H9 (cell line): ENCODE data around the gene PDHX. TPM values are rescaled to one million over a fixed set of nuclear protein-coding genes. Genes with fewer than 3 reads are reported as not detected.

ENCODE experiments used
- DNase-seq: peaks from one replicate; pipeline ENCODE4 v3.0.0-alpha.2; 2017
- H2AFZ ChIP-seq: one replicate; pipeline ENCODE4 v1.6.1; 2013; ENCODE audit warnings: mild to moderate bottlenecking, low read length, control low read depth, moderate library complexity
- H2AK5ac ChIP-seq: 2 replicates; pipeline ENCODE4 v1.6.1; 2013; ENCODE audit warnings: low read length, control low read depth, mixed read lengths; ENCODE audit not compliant: insufficient read length
- H2BK120ac ChIP-seq: one replicate; pipeline ENCODE4 v1.6.1; 2013; ENCODE audit warnings: low read depth, mild to moderate bottlenecking, low read length, control low read depth, inconsistent platforms; ENCODE audit not compliant: poor library complexity, severe bottlenecking
- H2BK12ac ChIP-seq: 2 replicates; pipeline ENCODE4 v1.6.1; 2013; ENCODE audit warnings: low read length, control low read depth, mixed read lengths, low read depth; ENCODE audit not compliant: insufficient read length
- H2BK15ac ChIP-seq: 2 replicates; pipeline ENCODE4 v1.6.1; 2013; ENCODE audit warnings: low read depth, low read length, control low read depth
- H2BK20ac ChIP-seq: one replicate; pipeline ENCODE4 v1.6.1; 2013; ENCODE audit warnings: low read depth, mild to moderate bottlenecking, low read length, control low read depth, inconsistent platforms; ENCODE audit not compliant: poor library complexity, severe bottlenecking
- H2BK5ac ChIP-seq: 2 replicates; pipeline ENCODE4 v1.6.1; 2013; ENCODE audit warnings: low read length, control low read depth, mixed read lengths; ENCODE audit not compliant: insufficient read length
- H3K14ac ChIP-seq: 2 replicates; pipeline ENCODE4 v1.6.1; 2013; ENCODE audit warnings: low read length, control low read depth; ENCODE audit not compliant: insufficient read depth
- H3K18ac ChIP-seq: 2 replicates; pipeline ENCODE4 v1.6.1; 2013; ENCODE audit warnings: low read depth, mild to moderate bottlenecking, mixed read lengths, low read length, control low read depth; ENCODE audit not compliant: insufficient read length
- H3K23ac ChIP-seq: 2 replicates; pipeline ENCODE4 v1.6.1; 2013; ENCODE audit warnings: low read length, control low read depth, mixed read lengths, low read depth; ENCODE audit not compliant: insufficient read length
- H3K23me2 ChIP-seq: 2 replicates; pipeline ENCODE4 v1.6.1; 2013; ENCODE audit warnings: low read depth, mild to moderate bottlenecking, mixed read lengths, low read length, control low read depth; ENCODE audit not compliant: insufficient read length, poor library complexity, severe bottlenecking
- H3K27ac ChIP-seq: 2 replicates; pipeline ENCODE4 v1.5.1; 2013; ENCODE audit warnings: low read length, control low read depth, mixed read lengths, low read depth; ENCODE audit not compliant: insufficient read length
- H3K27me3 ChIP-seq: 2 replicates; pipeline ENCODE4 v1.6.1; 2013; ENCODE audit warnings: low read length, control low read depth, inconsistent platforms; ENCODE audit not compliant: insufficient read depth
- H3K4ac ChIP-seq: 2 replicates; pipeline ENCODE4 v1.6.1; 2013; ENCODE audit warnings: low read depth, mild to moderate bottlenecking, control low read depth, inconsistent platforms, low read length, moderate library complexity
- H3K4me1 ChIP-seq: 2 replicates; pipeline ENCODE4 v1.6.1; 2013; ENCODE audit warnings: low read length, control low read depth, inconsistent platforms; ENCODE audit not compliant: insufficient read depth
- H3K4me2 ChIP-seq: 2 replicates; pipeline ENCODE4 v1.6.1; 2013; ENCODE audit warnings: low read length, control low read depth, mixed read lengths; ENCODE audit not compliant: insufficient read length, insufficient read depth
- H3K56ac ChIP-seq: 2 replicates; pipeline ENCODE4 v1.6.1; 2013; ENCODE audit warnings: low read depth, mild to moderate bottlenecking, mixed read lengths, low read length, control low read depth; ENCODE audit not compliant: insufficient read length
- H3K79me1 ChIP-seq: 2 replicates; pipeline ENCODE4 v1.6.1; 2013; ENCODE audit warnings: low read depth, mild to moderate bottlenecking, moderate library complexity, low read length, control low read depth, inconsistent platforms; ENCODE audit not compliant: insufficient read depth, poor library complexity, severe bottlenecking
- H3K79me2 ChIP-seq: 2 replicates; pipeline ENCODE4 v1.6.1; 2013; ENCODE audit warnings: low read length, control low read depth, inconsistent platforms; ENCODE audit not compliant: insufficient read depth
- H3K9ac ChIP-seq: 2 replicates; pipeline ENCODE4 v1.6.1; 2013; ENCODE audit warnings: low read length, control low read depth, mixed read lengths; ENCODE audit not compliant: insufficient read length; ENCODE audit errors: extremely low read depth
- H3K9me3 ChIP-seq: one replicate; pipeline ENCODE4 v1.6.1; 2013; ENCODE audit warnings: low read depth, low read length, inconsistent platforms; ENCODE audit not compliant: control insufficient read depth
- H3T11ph ChIP-seq: one replicate; pipeline ENCODE4 v1.6.1; 2013; ENCODE audit warnings: mild to moderate bottlenecking, low read length, control low read depth, inconsistent platforms
- H4K20me1 ChIP-seq: one replicate; pipeline ENCODE4 v1.6.1; 2013; ENCODE audit not compliant: control insufficient read depth, insufficient read length, insufficient read depth
- H4K5ac ChIP-seq: 2 replicates; pipeline ENCODE4 v1.6.1; 2013; ENCODE audit warnings: low read depth, mild to moderate bottlenecking, mixed read lengths, low read length, control low read depth; ENCODE audit not compliant: insufficient read length
- H4K8ac ChIP-seq: replicated peaks from 2 replicates; pipeline ENCODE4 v1.6.1; 2013; ENCODE audit warnings: low read length, control low read depth, mixed read lengths, low read depth; ENCODE audit not compliant: insufficient read length
- H4K91ac ChIP-seq: 2 replicates; pipeline ENCODE4 v1.6.1; 2013; ENCODE audit warnings: low read depth, mild to moderate bottlenecking, moderate library complexity, mixed read lengths, low read length, control low read depth; ENCODE audit not compliant: insufficient read length
- H3K27ac Mint-ChIP-seq, 3 experiments: 2 replicates in 2 of 3; 3 replicates in 1 of 3; pipeline ENCODE4 v1.8.0; 2020 to 2021; ENCODE audit warnings: mixed read lengths in 3 of 3, mild to moderate bottlenecking in 1 of 3, moderate library complexity in 1 of 3
- H3K27me3 Mint-ChIP-seq: 2 replicates; pipeline ENCODE4 v1.8.0; 2021; ENCODE audit warnings: low read depth, mild to moderate bottlenecking, moderate library complexity, mixed read lengths
- H3K36me3 Mint-ChIP-seq, 3 experiments: 2 replicates in 2 of 3; 3 replicates in 1 of 3; pipeline ENCODE4 v1.8.0; 2020 to 2021; ENCODE audit warnings: low read depth in 3 of 3, mixed read lengths in 3 of 3; ENCODE audit not compliant: insufficient read depth in 1 of 3
- H3K4me1 Mint-ChIP-seq, 2 experiments: 2 replicates each; pipeline ENCODE4 v1.8.0; 2020; ENCODE audit warnings: mixed read lengths in 2 of 2
- H3K4me3 Mint-ChIP-seq, 2 experiments: 2 replicates in 1 of 2; 3 replicates in 1 of 2; pipeline ENCODE4 v1.8.0; 2020 to 2021; ENCODE audit warnings: mild to moderate bottlenecking in 2 of 2, mixed read lengths in 2 of 2, moderate library complexity in 1 of 2
- H3K9me3 Mint-ChIP-seq, 2 experiments: 2 replicates in 1 of 2; 3 replicates in 1 of 2; pipeline ENCODE4 v1.8.0; 2020; ENCODE audit warnings: mild to moderate bottlenecking in 2 of 2, mixed read lengths in 2 of 2, moderate library complexity in 1 of 2
- CTCF ChIP-seq: fragments of 200-600 bp; sonication (generic); conservative IDR thresholded peaks from 3 replicates; pipeline ENCODE4 v1.8.0; 2021; ENCODE audit warnings: antibody characterized with exemption, mild to moderate bottlenecking
- WGBS: extraction: QIAGEN DNeasy Blood & Tissue Kit; methylation state at CpG from one replicate; pipeline ENCODE4 v1.1.7; 2013; ENCODE audit warnings: missing lambda C conversion rate, low lambda C conversion rate, mixed read lengths; ENCODE audit not compliant: insufficient read length; ENCODE audit errors: extremely low coverage; 5-methylcytosine and 5-hydroxymethylcytosine counted together
- total RNA-seq: library from RNA; stranded (reverse); gene quantifications from 2 replicates; pipeline ENCODE4 v1.2.1, GENCODE V29; 2021

The PDHX gene
- total RNA-seq, 1 experiment from 2014 or later: 40.1 TPM

GRCh38 chr11:35030716-35031213, 114.3 kb downstream of the PDHX start:
- Histone ChIP-seq H2BK15ac (no peak overlapping the region), H4K20me1 (no peaks in the 10 kb centered on the region), H3K4ac (no peak overlapping the region), H2AFZ (no peak overlapping the region), H2BK20ac (no peak overlapping the region), H3K9me3 (no peaks in the 10 kb centered on the region), H3K27me3 (no peaks in the 10 kb centered on the region), H3K4me1 (no peaks in the 10 kb centered on the region; the same call in 1 of the 2 replicates), H2AK5ac (no peak overlapping the region), H3K56ac (no peak overlapping the region), H3K23me2 (no peaks in the 10 kb centered on the region), H2BK12ac (no peak overlapping the region), H2BK120ac (no peak overlapping the region), H4K5ac (no peak overlapping the region), H4K8ac (no peak overlapping the region), H3K9ac (no peak overlapping the region), H3K18ac (no peak overlapping the region), H3K79me2 (no peaks in the 10 kb centered on the region), H3K79me1 (no peaks in the 10 kb centered on the region), H3K14ac (no peak overlapping the region), H3K27ac (no peak overlapping the region), H2BK5ac (no peak overlapping the region), H4K91ac (no peak overlapping the region), H3K23ac (no peak overlapping the region), H3K4me2 (no peak overlapping the region), H3T11ph (no peak overlapping the region)
- H3K4me3 Mint-ChIP-seq: no peak overlapping the region
- peaks cover 0 to 2% of the 10 kb centered on the region in 2 experiments; a peak in 2 of 5 replicates for H3K9me3 Mint-ChIP-seq
- H3K36me3 Mint-ChIP-seq: no peaks in the 10 kb centered on the region
- peaks cover 5% of the 10 kb centered on the region in 2 experiments for H3K4me1 Mint-ChIP-seq
- no CpG with 5 or more reads among the region's 11 CpGs for WGBS
- no peak overlapping the region; a peak in 1 of 7 replicates for H3K27ac Mint-ChIP-seq
- H3K27me3 Mint-ChIP-seq: 0 out of 2 replicates have a peak, but pooled peaks cover 1% of the 10 kb centered on the region
- TF ChIP-seq CTCF: no peak
- DNase-seq: no peak
